Smooth muscle cell (in vitro differentiated cells): ENCODE measurements around the gene FNDC3B. TPM values are rescaled to one million over a fixed set of nuclear protein-coding genes. Genes with fewer than 3 reads are reported as not detected.

Experiments used
- DNase-seq: peaks from one replicate; lab custom pipeline; 2025; ENCODE audit not compliant: unreplicated experiment; lab: John Stamatoyannopoulos, UW
- H2AFZ ChIP-seq: fragments of 200-600 bp; sonication (generic); 2 replicates; pipeline ENCODE4 v1.6.0; 2016; ENCODE audit warnings: antibody characterized with exemption, low read depth, mild to moderate bottlenecking
- H3F3A ChIP-seq: fragments of 200-600 bp; sonication (generic); 2 replicates; pipeline ENCODE4 v1.6.0; 2017; ENCODE audit warnings: antibody characterized with exemption, low read depth
- H3K27ac ChIP-seq: fragments of 200-600 bp; sonication (generic); 2 replicates; pipeline ENCODE4 v1.5.1; 2016; ENCODE audit warnings: low read depth, mild to moderate bottlenecking
- H3K27me3 ChIP-seq: fragments of 200-600 bp; sonication (generic); 2 replicates; pipeline ENCODE4 v1.6.1; 2016; ENCODE audit warnings: low read depth, mild to moderate bottlenecking
- H3K36me3 ChIP-seq: fragments of 200-600 bp; sonication (generic); 2 replicates; pipeline ENCODE4 v1.5.1; 2016; ENCODE audit warnings: low read depth
- H3K4me1 ChIP-seq: fragments of 200-600 bp; sonication (generic); 2 replicates; pipeline ENCODE4 v1.5.1; 2016; ENCODE audit warnings: low read depth
- H3K4me2 ChIP-seq: fragments of 200-600 bp; sonication (generic); 2 replicates; pipeline ENCODE4 v1.6.0; 2016; ENCODE audit warnings: mild to moderate bottlenecking
- H3K4me3 ChIP-seq: fragments of 200-600 bp; sonication (generic); 2 replicates; pipeline ENCODE4 v1.5.1; 2016; ENCODE audit warnings: mild to moderate bottlenecking
- H3K79me2 ChIP-seq: fragments of 200-600 bp; sonication (generic); 2 replicates; pipeline ENCODE4 v1.6.0; 2016; ENCODE audit warnings: low read depth, mild to moderate bottlenecking
- H3K9ac ChIP-seq: fragments of 200-600 bp; sonication (generic); 2 replicates; pipeline ENCODE4 v1.6.0; 2016; ENCODE audit warnings: low read depth
- H3K9me3 ChIP-seq: fragments of 200-600 bp; sonication (generic); replicated peaks from 2 replicates; pipeline ENCODE4 v1.5.1; 2016; ENCODE audit warnings: low read depth
- H4K20me1 ChIP-seq: fragments of 200-600 bp; sonication (generic); 2 replicates; pipeline ENCODE4 v1.6.0; 2016; ENCODE audit warnings: low read depth
- CTCF ChIP-seq: fragments of 200-600 bp; sonication (generic); IDR thresholded peaks from 2 replicates; pipeline ENCODE4 v1.5.1; 2017; ENCODE audit warnings: borderline replicate concordance, mild to moderate bottlenecking, antibody characterized with exemption; ENCODE audit not compliant: insufficient read depth, poor library complexity, severe bottlenecking
- WGBS: methylation state at CpG from one replicate; pipeline ENCODE4 v1.1.7; 2016; ENCODE audit warnings: low lambda C conversion rate; 5-methylcytosine and 5-hydroxymethylcytosine counted together
- polyA plus RNA-seq: library from polyadenylated mRNA; unstranded; fragments of >200 nt; fragmentation: Nextera tagmentation; extraction: Ambion mirVana; gene quantifications from 2 replicates; pipeline ENCODE4 v1.2.1, GENCODE V29; 2016
- total RNA-seq: library from RNA; depleted of rRNA; stranded (reverse); fragments of >200 nt; gene quantifications from 2 replicates; pipeline ENCODE4 v1.2.3, GENCODE V29; 2014

The FNDC3B gene
- total and polyA plus RNA-seq, 2 experiments from 2014 or later = 149 to 294 TPM

DNA sequence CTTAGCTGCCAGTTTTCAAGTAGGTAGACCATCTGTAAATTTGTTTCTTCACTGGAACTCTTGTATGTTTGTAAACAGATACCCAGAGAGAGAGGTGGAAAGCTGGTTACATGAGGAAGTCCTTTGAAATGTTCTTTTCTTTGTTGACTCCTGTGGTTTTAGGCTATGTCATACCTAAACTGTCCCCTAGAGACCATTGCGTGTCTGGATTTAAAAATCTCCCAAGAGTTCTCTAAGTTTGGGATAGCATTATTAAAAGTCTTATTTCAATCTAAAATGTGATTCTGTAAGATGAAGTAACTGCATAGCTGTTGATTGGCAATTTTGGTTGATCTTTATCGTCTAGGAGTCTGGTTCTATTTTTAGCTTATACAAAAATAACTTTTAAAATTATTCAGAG lies 281.7 kb downstream of the FNDC3B start:
- no peak for DNase-seq

GRCh38 chr3:172323894-172324610 lies 284.7 kb downstream of the FNDC3B start:
- no peak overlapping the region for H3K9ac ChIP-seq
- no peaks in the 10 kb centered on the region for H3K27me3 ChIP-seq
- H4K20me1 ChIP-seq = peaks cover 94% of the 10 kb centered on the region
- H3K79me2 ChIP-seq = peaks cover 77% of the 10 kb centered on the region
- H3K4me3 ChIP-seq = no peak overlapping the region
- peak overlapping the region; percentile 71 for H3K27ac ChIP-seq
- no peak for TF ChIP-seq CTCF
- DNase-seq = no peak
- no peak overlapping the region for H2AFZ ChIP-seq
- no peak overlapping the region for H3K4me2 ChIP-seq
- no peaks in the 10 kb centered on the region for H3K9me3 ChIP-seq
- H3K4me1 ChIP-seq = no peaks in the 10 kb centered on the region
- WGBS = 76% methylated on average over 10 of the region's 10 CpGs
- H3K36me3 ChIP-seq = peaks cover 13% of the 10 kb centered on the region
- peaks cover 73% of the 10 kb centered on the region for H3F3A ChIP-seq

More for the DNA sequence above, 281.7 kb downstream of the FNDC3B start:
- 46% methylated on average over 2 of the region's 2 CpGs for WGBS
- Histone ChIP-seq H2AFZ (no peak overlapping the region), H3K4me3 (no peak overlapping the region), H3K4me2 (peak overlapping the region; percentile 6), H3K27me3 (no peaks in the 10 kb centered on the region), H3K9ac (peak overlapping the region; percentile 24), H3K36me3 (peaks cover 11% of the 10 kb centered on the region), H3K4me1 (peaks cover 19% of the 10 kb centered on the region), H3F3A (peaks cover 83% of the 10 kb centered on the region), H3K27ac (peak overlapping the region; percentile 99), H3K79me2 (peaks cover 64% of the 10 kb centered on the region), H4K20me1 (peaks cover 90% of the 10 kb centered on the region), H3K9me3 (no peaks in the 10 kb centered on the region)
- TF ChIP-seq CTCF = no peak

DNA sequence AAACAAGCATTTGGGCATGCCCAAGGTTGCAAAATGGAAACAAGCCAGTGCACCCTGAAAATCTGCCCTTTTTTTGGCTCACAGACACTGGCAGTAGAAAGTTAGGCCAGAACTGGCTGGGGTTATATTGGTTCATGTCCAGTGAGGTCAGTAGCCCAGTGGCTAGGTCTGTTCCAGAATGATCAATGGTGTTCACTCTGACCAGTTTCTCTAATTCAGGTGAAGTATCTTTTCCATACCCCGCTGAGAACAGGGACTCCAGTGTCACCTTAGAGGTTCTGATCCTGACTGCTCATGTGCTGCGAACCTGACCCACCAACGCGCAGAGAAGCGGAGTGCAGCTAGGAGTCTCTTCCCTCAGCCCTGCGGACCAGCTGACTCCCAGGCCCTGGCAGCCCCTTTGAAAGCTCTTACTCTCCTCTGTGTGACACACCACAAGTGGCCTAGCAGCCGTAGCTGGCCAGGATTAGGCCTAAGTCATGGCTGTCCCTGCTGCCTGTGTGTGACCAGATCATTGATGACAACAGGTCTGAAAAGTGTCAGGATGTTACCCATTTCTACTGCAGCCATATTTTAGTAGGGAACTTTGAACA lies 285.3 kb downstream of the FNDC3B start:
- Histone ChIP-seq H3K4me1 (no peaks in the 10 kb centered on the region), H3F3A (peaks cover 72% of the 10 kb centered on the region), H2AFZ (no peak overlapping the region), H3K9ac (no peak overlapping the region), H3K9me3 (no peaks in the 10 kb centered on the region), H3K27ac (peak overlapping the region; percentile 71), H4K20me1 (peaks cover 93% of the 10 kb centered on the region), H3K79me2 (peaks cover 72% of the 10 kb centered on the region), H3K4me2 (no peak overlapping the region), H3K27me3 (no peaks in the 10 kb centered on the region), H3K36me3 (peaks cover 17% of the 10 kb centered on the region), H3K4me3 (no peak overlapping the region)
- no peak for TF ChIP-seq CTCF
- 90% methylated on average over 7 of the region's 7 CpGs for WGBS
- DNase-seq = no peak
